ENCODE results near the gene STAMBPL1. TPM values are rescaled to one million over a fixed set of nuclear protein-coding genes. Genes with fewer than 3 reads are reported as not detected.
A peak's percentile ranks its signal among the peaks of the same experiment; 100 is the strongest.

STAMBPL1 gene
- total RNA-seq, 2 experiments from 2014 or later = 39.7 to 45.4 TPM

GRCh38 chr10:88841316-88842111, 38.5 kb upstream of the STAMBPL1 start:
- Mint-ChIP-seq H3K27ac (no peak overlapping the region), H3K36me3 (ENCODE audit: low read depth) (peaks cover 4% of the 10 kb centered on the region), H3K4me1 (peaks cover 7% of the 10 kb centered on the region), H3K4me3 (no peak overlapping the region), H3K27me3 (peaks cover 16% of the 10 kb centered on the region), H3K9me3 (peaks cover 3% of the 10 kb centered on the region)
- DNase-seq = no peak
- CTCF ChIA-PET = interaction anchor here (1.2 kb wide), 1 partner anchor 12 kb away, joined by 3 read pairs; no protein-coding TSS in a partner anchor
- POLR2A ChIA-PET = no interaction called here

GRCh38 chr10:88843171-88843570, 36.9 kb upstream of the STAMBPL1 start:
- H3K4me3 Mint-ChIP-seq = no peak overlapping the region
- CTCF ChIA-PET = interaction anchor here (4.4 kb wide), 1 partner anchor 7 kb away, joined by 29 read pairs; no protein-coding TSS in a partner anchor
- POLR2A ChIA-PET = no interaction called here
- H3K36me3 Mint-ChIP-seq (ENCODE audit: low read depth) = peaks cover 4% of the 10 kb centered on the region
- H3K27ac Mint-ChIP-seq = no peak overlapping the region
- H3K27me3 Mint-ChIP-seq = peaks cover 16% of the 10 kb centered on the region
- DNase-seq = no peak
- peaks cover 9% of the 10 kb centered on the region for H3K4me1 Mint-ChIP-seq
- peaks cover 3% of the 10 kb centered on the region for H3K9me3 Mint-ChIP-seq

GRCh38 chr10:88848499-88848898, 31.5 kb upstream of the STAMBPL1 start:
- H3K4me3 Mint-ChIP-seq = no peak overlapping the region
- peaks cover 19% of the 10 kb centered on the region for H3K4me1 Mint-ChIP-seq
- H3K27me3 Mint-ChIP-seq = peaks cover 13% of the 10 kb centered on the region
- H3K27ac Mint-ChIP-seq = peak overlapping the region; percentile 58
- peaks cover 3% of the 10 kb centered on the region for H3K9me3 Mint-ChIP-seq
- DNase-seq = no peak
- peaks cover 4% of the 10 kb centered on the region for H3K36me3 Mint-ChIP-seq (ENCODE audit: low read depth)
- CTCF ChIA-PET = interaction anchor here (0.9 to 1.0 kb wide), 2 partner anchors 12 to 13 kb away, joined by 3 to 4 read pairs; no protein-coding TSS in a partner anchor
- POLR2A ChIA-PET = no interaction called here

GRCh38 chr10:88849234-88849633, 30.8 kb upstream of the STAMBPL1 start:
- Mint-ChIP-seq H3K27ac (no peak overlapping the region), H3K4me3 (no peak overlapping the region), H3K36me3 (ENCODE audit: low read depth) (peaks cover 4% of the 10 kb centered on the region), H3K4me1 (peaks cover 21% of the 10 kb centered on the region), H3K27me3 (peaks cover 11% of the 10 kb centered on the region), H3K9me3 (peaks cover 3% of the 10 kb centered on the region)
- ChIA-PET POLR2A (no interaction called here), CTCF (interaction anchor here (0.6 kb wide), 1 partner anchor 309 kb away, joined by 5 read pairs; no protein-coding TSS in a partner anchor)
- no peak for DNase-seq

GRCh38 chr10:88850712-88851111, 29.3 kb upstream of the STAMBPL1 start:
- Mint-ChIP-seq H3K36me3 (ENCODE audit: low read depth) (no peaks in the 10 kb centered on the region), H3K27ac (no peak overlapping the region), H3K4me1 (peaks cover 21% of the 10 kb centered on the region), H3K27me3 (peaks cover 1% of the 10 kb centered on the region), H3K4me3 (no peak overlapping the region), H3K9me3 (peaks cover 1% of the 10 kb centered on the region)
- ChIA-PET CTCF (no interaction called here), POLR2A (no interaction called here)
- no peak for DNase-seq

GRCh38 chr10:88851706-88852105, 28.3 kb upstream of the STAMBPL1 start, which contains the start of gene ANKRD22:
TSS of gene ANKRD22 (minus strand) at chr10:88851844. CDS start at chr10:88851607, 237 bp downstream.
- peaks cover 3% of the 10 kb centered on the region for H3K27me3 Mint-ChIP-seq
- H3K4me3 Mint-ChIP-seq = no peak within 1 kb of the TSS
- H3K4me1 Mint-ChIP-seq = peaks cover 21% of the 10 kb centered on the region
- no peak within 1 kb of the TSS for H3K27ac Mint-ChIP-seq
- H3K9me3 Mint-ChIP-seq = no peaks in the 10 kb centered on the region
- H3K36me3 Mint-ChIP-seq (ENCODE audit: low read depth) = no peaks in the 10 kb centered on the region
- DNase-seq = no peak
- POLR2A ChIA-PET = no interaction called here
- CTCF ChIA-PET = no interaction called here

GRCh38 chr10:88852327-88852726, 27.7 kb upstream of the STAMBPL1 start:
- ChIA-PET CTCF (interaction anchor here (1.1 to 2.0 kb wide), 3 partner anchors 17 to 80 kb away, joined by 4 to 12 read pairs (median 5); no protein-coding TSS in a partner anchor), POLR2A (no interaction called here)

GRCh38 chr10:88853155-88853881, 26.7 kb upstream of the STAMBPL1 start:
- ChIA-PET POLR2A (no interaction called here), CTCF (interaction anchor here (0.7 to 2.0 kb wide), 6 partner anchors 9 to 905 kb away, joined by 3 to 12 read pairs (median 4); no protein-coding TSS in a partner anchor)
- no peak overlapping the region for H3K4me3 Mint-ChIP-seq
- H3K27me3 Mint-ChIP-seq = peaks cover 6% of the 10 kb centered on the region
- no peaks in the 10 kb centered on the region for H3K9me3 Mint-ChIP-seq
- no peak for DNase-seq
- H3K27ac Mint-ChIP-seq = no peak overlapping the region
- H3K4me1 Mint-ChIP-seq = peaks cover 18% of the 10 kb centered on the region
- H3K36me3 Mint-ChIP-seq (ENCODE audit: low read depth) = no peaks in the 10 kb centered on the region

More at GRCh38 chr10:88852327-88852726, 27.7 kb upstream of the STAMBPL1 start:
- peaks cover 21% of the 10 kb centered on the region for H3K4me1 Mint-ChIP-seq
- H3K4me3 Mint-ChIP-seq = no peak overlapping the region
- H3K36me3 Mint-ChIP-seq (ENCODE audit: low read depth) = no peaks in the 10 kb centered on the region
- no peaks in the 10 kb centered on the region for H3K9me3 Mint-ChIP-seq
- H3K27me3 Mint-ChIP-seq = peaks cover 6% of the 10 kb centered on the region
- DNase-seq = no peak
- H3K27ac Mint-ChIP-seq = no peak overlapping the region

- Mint-ChIP-seq H3K36me3 (ENCODE audit: low read depth) (no peaks in the 10 kb centered on the region), H3K9me3 (no peaks in the 10 kb centered on the region), H3K4me3 (no peak overlapping the region), H3K27me3 (peaks cover 6% of the 10 kb centered on the region), H3K4me1 (peaks cover 8% of the 10 kb centered on the region), H3K27ac (no peak overlapping the region)
- POLR2A ChIA-PET = no interaction called here
- no peak for DNase-seq
- CTCF ChIA-PET = interaction anchor here (1.9 kb wide), 1 partner anchor 9 kb away, joined by 5 read pairs; no protein-coding TSS in a partner anchor
These were observed 25.4 kb upstream of the STAMBPL1 start for GRCh38 chr10:88854684-88855083.

GRCh38 chr10:88857831-88858230, 22.2 kb upstream of the STAMBPL1 start:
- no peak overlapping the region for H3K27ac Mint-ChIP-seq
- H3K4me1 Mint-ChIP-seq = peaks cover 6% of the 10 kb centered on the region
- H3K27me3 Mint-ChIP-seq = peaks cover 6% of the 10 kb centered on the region
- no peaks in the 10 kb centered on the region for H3K9me3 Mint-ChIP-seq
- DNase-seq = no peak
- no peaks in the 10 kb centered on the region for H3K36me3 Mint-ChIP-seq (ENCODE audit: low read depth)
- ChIA-PET POLR2A (no interaction called here), CTCF (interaction anchor here (1.3 kb wide), 1 partner anchor 12 kb away, joined by 4 read pairs; no protein-coding TSS in a partner anchor)
- H3K4me3 Mint-ChIP-seq = no peak overlapping the region

GRCh38 chr10:88858491-88858890, 21.6 kb upstream of the STAMBPL1 start:
- CTCF ChIA-PET = no interaction called here
- no peaks in the 10 kb centered on the region for H3K36me3 Mint-ChIP-seq (ENCODE audit: low read depth)
- H3K27ac Mint-ChIP-seq = no peak overlapping the region

GRCh38 chr10:88861036-88861435, 19.0 kb upstream of the STAMBPL1 start:
- CTCF ChIA-PET = interaction anchor here (1.6 kb wide), 1 partner anchor 25 kb away, joined by 4 read pairs; no protein-coding TSS in a partner anchor
- no peaks in the 10 kb centered on the region for H3K9me3 Mint-ChIP-seq
- POLR2A ChIA-PET = no interaction called here
- H3K27me3 Mint-ChIP-seq = peaks cover 17% of the 10 kb centered on the region
- no peaks in the 10 kb centered on the region for H3K4me1 Mint-ChIP-seq
- no peaks in the 10 kb centered on the region for H3K36me3 Mint-ChIP-seq (ENCODE audit: low read depth)
- no peak overlapping the region for H3K27ac Mint-ChIP-seq
- no peak overlapping the region for H3K4me3 Mint-ChIP-seq
- DNase-seq = no peak

More at GRCh38 chr10:88858491-88858890, 21.6 kb upstream of the STAMBPL1 start:
- Mint-ChIP-seq H3K4me3 (no peak overlapping the region), H3K4me1 (peaks cover 2% of the 10 kb centered on the region), H3K27me3 (peaks cover 11% of the 10 kb centered on the region), H3K9me3 (no peaks in the 10 kb centered on the region)
- POLR2A ChIA-PET = no interaction called here
- no peak for DNase-seq

Data from activated CD4-positive, alpha-beta T cell treated with anti-CD3 and anti-CD28 coated beads, Interleukin-2, amount 10 ng/mL, durations not matched to agents 7 days and 5 days (primary cell).